Spleen (tissue), 7 donors: ENCODE results near the gene BHLHE40.
"Not testable (repeated sequence)": the region's sequence is repeated elsewhere in the genome, so short reads cannot be mapped to it uniquely, and the experiment has no call there.

Experiments used
- CTCF ChIP-seq, 11 experiments: fragments of 200-600 bp in 7 of 11; fragments of 450-650 bp in 4 of 11; sonication (generic) in 4 of 11; IDR thresholded peaks in 8 of 11; conservative IDR thresholded peaks in 3 of 11; 1 replicate in 7 of 11; 2 replicates in 4 of 11; pipeline versions ENCODE4 v1.4.0 to v1.8.0; 2016 to 2021; ENCODE audit warnings: antibody characterized with exemption in 11 of 11, inconsistent platforms in 4 of 11, mild to moderate bottlenecking in 1 of 11
- POLR2A ChIP-seq, 3 donors: fragments of 450-650 bp; IDR thresholded peaks; one replicate each; pipeline ENCODE4 v1.5.1; 2017; ENCODE audit warnings: antibody characterized with exemption in 3 of 3, mild to moderate bottlenecking in 1 of 3
- POLR2AphosphoS5 ChIP-seq, 3 donors: sonication (generic); formaldehyde crosslinking; IDR thresholded peaks; one replicate each; pipeline ENCODE4 v1.5.1; 2017; ENCODE audit warnings: antibody characterized with exemption in 3 of 3
- donor health status: DM: no; HTN: no; CAD: no; lungs with moderate emphysema.
- donor health status: DM: no; HTN: no; CAD: no.
- donor health status: DM: no; HTN: no; CAD: no.

GRCh38 chr3:4961865-4962264 is 17.4 kb upstream of the BHLHE40 start:
- TF ChIP-seq POLR2A (IDR thresholded peaks at IDR 0.05); CTCF (IDR thresholded peaks at IDR 0.05 in 8 of 11, conservative IDR thresholded peaks at IDR 0.05 in 3 of 11); POLR2AphosphoS5 (IDR thresholded peaks at IDR 0.05): not testable (repeated sequence)
